Mucosa of rectum (tissue), 2 donors: ENCODE results near the gene MSH3.
"Not testable (repeated sequence)": the region's sequence is repeated elsewhere in the genome, so short reads cannot be mapped to it uniquely, and the experiment has no call there.

ENCODE experiments used
- H3K27ac ChIP-seq, 2 donors: one replicate each; pipeline ENCODE4 v1.7.0; 2013; ENCODE audit warnings: inconsistent platforms in 2 of 2, low read depth in 2 of 2, low read length in 2 of 2
- H3K27me3 ChIP-seq, 2 donors: one replicate each; pipeline ENCODE4 v1.7.0; 2013; ENCODE audit warnings: low read length in 2 of 2; ENCODE audit not compliant: control insufficient read depth in 2 of 2, insufficient read depth in 2 of 2
- H3K36me3 ChIP-seq, 2 donors: one replicate each; pipeline ENCODE4 v1.7.0; 2013; ENCODE audit warnings: low read length in 2 of 2; ENCODE audit not compliant: control insufficient read depth in 2 of 2, insufficient read depth in 2 of 2
- H3K4me1 ChIP-seq, 2 donors: one replicate each; pipeline ENCODE4 v1.7.0; 2013; ENCODE audit warnings: low read length in 2 of 2, mild to moderate bottlenecking in 1 of 2; ENCODE audit not compliant: control insufficient read depth in 2 of 2, insufficient read depth in 2 of 2
- H3K4me3 ChIP-seq, 2 donors: one replicate each; pipeline ENCODE4 v1.7.0; 2013; ENCODE audit warnings: low read length in 2 of 2
- H3K9ac ChIP-seq, 2 donors: one replicate each; pipeline ENCODE4 v1.7.0; 2013; ENCODE audit warnings: low read length in 2 of 2, low read depth in 1 of 2, mild to moderate bottlenecking in 1 of 2
- H3K9me3 ChIP-seq, 2 donors: one replicate each; pipeline ENCODE4 v1.7.0; 2013; ENCODE audit warnings: low read length in 2 of 2; ENCODE audit not compliant: control insufficient read depth in 2 of 2
- donor health status: healthy.
- donor health status: Normal muscosa, but diverticular disease.

Gene MSH3

DNA sequence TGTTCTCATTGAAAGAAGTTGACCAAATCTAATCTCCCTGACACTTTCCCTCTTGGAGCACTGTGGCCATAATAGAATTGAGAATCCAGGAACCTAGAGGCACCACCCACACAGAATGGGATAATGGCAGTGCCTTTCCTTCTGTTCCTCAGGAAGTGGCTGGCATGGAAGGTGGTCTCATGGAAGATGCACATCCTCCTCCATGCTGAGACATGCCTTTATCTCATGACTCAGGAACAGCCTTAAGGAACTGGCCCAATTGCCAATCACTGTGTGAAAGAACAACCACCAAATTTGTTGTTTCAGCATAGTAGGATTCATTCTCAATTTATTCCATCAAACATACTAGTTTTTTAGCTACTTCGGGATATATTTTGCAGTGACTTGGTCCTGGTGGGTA, 168.2 kb downstream of the MSH3 start:
- no peak overlapping the region for H3K27ac ChIP-seq
- H3K9me3 ChIP-seq, result peaks cover 0 to 2% of the 10 kb centered on the region in 2 donors
- H3K4me1 ChIP-seq, result no peaks in the 10 kb centered on the region
- H3K9ac ChIP-seq, result no peak overlapping the region
- H3K27me3 ChIP-seq, result no peaks in the 10 kb centered on the region
- no peak overlapping the region for H3K4me3 ChIP-seq
- peaks cover 0 to 4% of the 10 kb centered on the region in 2 donors for H3K36me3 ChIP-seq

GRCh38 chr5:80824159-80824558, 169.7 kb downstream of the MSH3 start:
- H3K9me3 ChIP-seq, H3K9ac ChIP-seq, H3K36me3 ChIP-seq, H3K27ac ChIP-seq, H3K27me3 ChIP-seq, H3K4me1 ChIP-seq, H3K4me3 ChIP-seq: not testable (repeated sequence)

DNA sequence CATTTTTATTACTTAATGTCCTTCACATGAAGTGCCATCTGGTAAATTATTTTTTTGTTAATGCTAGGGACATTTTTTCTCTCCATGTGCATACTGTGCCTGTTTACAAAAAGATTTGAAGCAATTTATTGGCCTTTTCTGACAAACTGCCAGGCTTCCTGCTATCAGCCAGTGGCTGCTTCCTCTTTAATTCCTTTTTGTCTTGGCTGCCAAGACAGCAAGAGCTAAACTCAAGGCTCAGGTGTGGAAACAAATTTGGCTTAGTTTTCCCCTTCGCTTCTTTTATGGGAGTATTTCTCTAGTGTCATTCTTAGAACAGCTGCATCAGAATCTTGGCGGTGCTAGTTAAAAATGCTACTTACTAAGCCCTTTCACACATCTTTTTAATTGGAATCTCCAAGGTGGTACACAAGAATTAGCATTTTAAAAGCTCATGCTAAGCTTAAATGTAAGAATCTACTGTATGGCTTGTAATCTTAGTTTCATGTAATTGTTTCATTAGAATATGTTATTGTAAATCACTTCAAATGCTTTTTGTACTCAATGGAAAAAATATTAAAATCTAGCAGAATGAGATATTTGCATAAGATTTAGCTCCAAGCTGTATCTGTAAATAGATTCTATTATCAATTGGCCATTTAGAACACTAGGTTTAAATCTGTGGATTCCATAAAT, 171.5 kb downstream of the MSH3 start:
- Histone ChIP-seq H3K36me3 (peaks cover 4 to 7% of the 10 kb centered on the region in 2 donors), H3K4me3 (no peak overlapping the region), H3K27me3 (no peaks in the 10 kb centered on the region), H3K9me3 (peaks cover 4 to 8% of the 10 kb centered on the region in 2 donors), H3K4me1 (no peaks in the 10 kb centered on the region), H3K27ac (no peak overlapping the region), H3K9ac (no peak overlapping the region)

GRCh38 chr5:80834710-80835109, 180.3 kb downstream of the MSH3 start:
- H3K27ac ChIP-seq, result no peak overlapping the region
- no peak overlapping the region for H3K9ac ChIP-seq
- no peaks in the 10 kb centered on the region for H3K36me3 ChIP-seq
- H3K4me1 ChIP-seq, result no peaks in the 10 kb centered on the region
- no peaks in the 10 kb centered on the region for H3K9me3 ChIP-seq
- no peak overlapping the region for H3K4me3 ChIP-seq
- H3K27me3 ChIP-seq, result no peaks in the 10 kb centered on the region

DNA sequence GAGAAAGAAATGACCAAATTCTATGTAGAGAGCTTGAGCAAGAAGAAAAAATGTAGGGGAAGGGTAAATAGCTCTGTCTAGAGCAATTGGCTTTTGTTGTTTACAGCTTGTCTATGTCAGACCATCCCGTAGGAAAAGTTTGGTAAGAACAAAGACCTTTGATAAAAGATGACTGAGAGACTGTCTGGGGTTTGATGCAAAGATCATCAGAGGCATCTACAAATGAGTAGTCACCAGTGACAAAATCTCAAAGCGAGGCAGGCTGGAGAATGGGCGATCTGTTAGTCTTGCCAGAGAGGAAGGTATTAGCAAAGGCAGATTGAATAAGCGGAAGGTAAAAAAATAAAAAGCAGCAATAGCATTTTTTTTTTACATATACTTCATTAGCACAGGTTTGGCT, 180.7 kb downstream of the MSH3 start:
- Histone ChIP-seq H3K27ac (no peak overlapping the region), H3K9ac (no peak overlapping the region), H3K9me3 (no peaks in the 10 kb centered on the region), H3K27me3 (no peaks in the 10 kb centered on the region), H3K4me1 (no peaks in the 10 kb centered on the region), H3K36me3 (no peaks in the 10 kb centered on the region), H3K4me3 (no peak overlapping the region)

GRCh38 chr5:80837679-80838078, 183.2 kb downstream of the MSH3 start:
- Histone ChIP-seq H3K36me3 (no peaks in the 10 kb centered on the region), H3K9me3 (no peaks in the 10 kb centered on the region), H3K9ac (no peak overlapping the region), H3K27me3 (no peaks in the 10 kb centered on the region), H3K27ac (no peak overlapping the region), H3K4me3 (no peak overlapping the region), H3K4me1 (no peaks in the 10 kb centered on the region)

DNA sequence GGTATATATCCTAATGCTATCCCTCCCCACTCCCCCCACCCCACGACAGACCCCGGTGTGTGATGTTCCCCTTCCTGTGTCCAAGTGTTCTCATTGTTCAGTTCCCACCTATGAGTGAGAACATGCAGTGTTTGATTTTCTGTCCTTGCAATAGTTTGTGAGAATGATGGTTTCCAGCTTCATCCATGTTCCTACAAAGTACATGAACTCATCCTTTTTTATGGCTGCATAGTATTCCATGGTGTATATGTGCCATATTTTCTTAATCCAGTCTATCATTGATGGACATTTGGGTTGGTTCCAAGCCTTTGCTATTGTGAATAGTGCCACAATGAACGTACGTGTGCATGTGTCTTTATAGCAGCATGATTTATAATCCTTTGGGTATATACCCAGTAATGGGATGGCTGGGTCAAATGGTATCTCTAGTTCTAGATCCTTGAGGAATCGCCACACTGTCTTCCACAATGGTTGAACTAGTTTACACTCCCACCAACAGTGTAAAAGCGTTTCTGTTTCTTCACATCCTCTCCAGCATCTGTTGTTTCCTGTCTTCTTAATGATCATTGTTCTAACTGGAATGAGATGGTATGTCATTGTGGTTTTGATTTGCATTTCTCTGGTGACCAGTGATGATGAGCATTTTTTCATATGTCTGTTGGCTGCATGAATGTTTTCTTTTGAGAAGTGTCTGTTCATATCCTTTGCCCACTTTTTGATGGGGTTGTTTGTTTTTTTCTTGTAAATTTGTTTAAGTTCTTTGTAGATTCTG, 186.8 kb downstream of the MSH3 start:
- H3K4me1 ChIP-seq, result not testable (repeated sequence)

DNA sequence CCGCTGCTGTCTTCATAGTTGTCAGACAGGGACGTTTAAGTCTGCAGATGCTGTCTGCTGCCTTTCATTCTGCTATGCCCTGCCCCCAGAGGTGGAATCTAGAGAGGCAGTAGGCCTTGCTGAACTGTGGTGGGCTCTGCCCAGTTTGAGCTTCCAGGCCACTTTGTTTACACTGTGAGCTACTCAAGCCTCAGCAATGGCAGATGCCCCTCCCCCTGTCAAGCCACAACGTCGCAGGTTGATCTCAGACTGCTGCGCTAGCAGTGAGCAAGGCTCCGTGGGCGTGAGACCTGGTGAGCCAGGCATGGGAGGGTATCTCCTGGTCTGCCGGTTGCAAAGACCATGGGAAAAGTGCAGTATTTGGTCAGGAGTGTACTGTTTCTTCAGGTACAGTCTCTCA, 192.0 kb downstream of the MSH3 start:
- not testable (repeated sequence) for H3K9ac ChIP-seq, H3K4me3 ChIP-seq, H3K4me1 ChIP-seq, H3K36me3 ChIP-seq, H3K27me3 ChIP-seq, H3K27ac ChIP-seq, H3K9me3 ChIP-seq

More for the DNA sequence above, 186.8 kb downstream of the MSH3 start:
- H3K9me3 ChIP-seq, H3K4me3 ChIP-seq, H3K36me3 ChIP-seq, H3K27me3 ChIP-seq, H3K27ac ChIP-seq, H3K9ac ChIP-seq: not testable (repeated sequence)

- H3K27ac ChIP-seq, H3K9ac ChIP-seq, H3K9me3 ChIP-seq, H3K36me3 ChIP-seq, H3K4me3 ChIP-seq, H3K4me1 ChIP-seq, H3K27me3 ChIP-seq: not testable (repeated sequence)
These were observed 195.7 kb downstream of the MSH3 start for GRCh38 chr5:80850168-80850567.

DNA sequence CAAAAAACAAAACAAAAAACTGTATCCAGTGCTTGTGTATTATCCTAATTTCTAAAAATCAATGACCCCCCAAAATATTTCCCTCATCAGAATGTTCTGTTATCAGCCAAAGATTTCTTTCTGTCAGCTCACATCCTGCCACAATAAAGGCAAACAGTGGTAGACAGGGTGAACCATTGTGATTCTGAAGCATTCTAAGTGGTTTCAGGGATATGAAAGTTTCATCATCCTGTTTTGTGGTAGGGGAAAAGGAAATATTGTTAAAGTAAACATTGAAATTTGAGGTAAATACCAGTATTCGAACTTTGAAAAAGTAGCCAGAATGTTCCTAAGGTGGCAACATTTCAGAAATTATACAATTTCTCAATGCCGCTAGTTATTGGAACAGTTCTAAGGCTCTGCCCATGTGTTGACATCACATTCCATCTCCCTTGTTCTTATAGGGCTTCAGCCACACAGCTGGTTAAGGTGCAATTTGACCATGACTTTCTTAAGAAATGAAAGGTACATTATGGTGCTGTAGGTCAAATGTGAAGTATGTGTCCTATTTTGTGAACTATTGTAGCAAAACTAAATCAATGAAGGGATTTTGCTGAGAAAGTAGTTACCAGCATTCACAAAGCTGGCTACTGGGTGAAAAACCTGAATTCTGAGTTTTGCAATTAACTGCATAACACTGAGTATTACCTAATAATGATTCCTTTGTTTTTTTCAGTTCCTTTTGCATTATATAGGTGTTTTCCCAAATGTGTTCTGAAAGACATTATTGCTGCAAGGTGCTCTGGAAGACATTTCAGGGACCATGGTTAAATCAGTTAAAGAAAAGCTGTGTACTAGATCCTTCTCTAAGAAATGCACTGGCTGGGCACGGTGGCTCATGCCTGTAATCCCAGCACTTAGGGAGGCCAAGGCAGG, 198.1 kb downstream of the MSH3 start:
- no peak overlapping the region for H3K27ac ChIP-seq
- H3K9ac ChIP-seq, result no peak overlapping the region
- no peak overlapping the region for H3K4me3 ChIP-seq
- H3K36me3 ChIP-seq, result peaks cover 6 to 15% of the 10 kb centered on the region in 2 donors
- no peaks in the 10 kb centered on the region for H3K27me3 ChIP-seq
- peaks cover 0 to 2% of the 10 kb centered on the region in 2 donors for H3K9me3 ChIP-seq
- H3K4me1 ChIP-seq, result no peaks in the 10 kb centered on the region
